ENCODE measurements around the gene VCL.
"Not testable (repeated sequence)": the region's sequence is repeated elsewhere in the genome, so short reads cannot be mapped to it uniquely, and the experiment has no call there.

VCL gene

GRCh38 chr10:73973427-73973826 lies 24.5 kb upstream of the VCL start:
- no peak for DNase-seq

DNA sequence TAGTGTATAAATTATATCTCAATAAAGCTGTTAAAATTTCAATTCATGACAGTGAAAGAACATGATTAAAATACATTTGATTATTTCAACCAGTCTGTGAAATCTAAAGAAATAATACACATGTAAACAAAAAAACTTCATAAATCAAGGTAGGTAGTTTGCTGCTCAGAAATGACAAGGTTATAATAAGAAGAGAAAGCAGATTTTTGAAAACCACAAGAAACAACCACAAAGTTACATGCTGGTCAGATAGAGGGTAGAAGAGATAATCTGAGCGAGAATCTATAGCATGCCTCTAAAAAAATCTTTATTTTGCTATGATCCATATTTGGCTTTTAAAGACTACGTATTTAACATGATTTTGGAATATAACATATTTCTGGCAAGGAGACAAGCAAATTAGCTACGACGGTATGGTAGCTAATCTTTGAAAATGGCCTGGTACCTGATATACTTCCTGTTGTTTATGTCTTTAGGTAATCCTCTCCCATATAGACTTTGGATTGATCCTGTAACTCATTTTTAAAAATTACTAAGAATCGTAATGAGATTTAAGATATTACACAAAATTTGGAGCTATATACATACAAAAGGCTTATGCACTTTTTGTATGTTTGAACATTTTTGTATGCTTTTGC lies 23.5 kb upstream of the VCL start:
- no peak for DNase-seq

- no peak for DNase-seq
Observed at GRCh38 chr10:73975388-73975787, 22.5 kb upstream of the VCL start.

GRCh38 chr10:73979141-73979808 lies 18.6 kb upstream of the VCL start:
- no peak for DNase-seq

DNA sequence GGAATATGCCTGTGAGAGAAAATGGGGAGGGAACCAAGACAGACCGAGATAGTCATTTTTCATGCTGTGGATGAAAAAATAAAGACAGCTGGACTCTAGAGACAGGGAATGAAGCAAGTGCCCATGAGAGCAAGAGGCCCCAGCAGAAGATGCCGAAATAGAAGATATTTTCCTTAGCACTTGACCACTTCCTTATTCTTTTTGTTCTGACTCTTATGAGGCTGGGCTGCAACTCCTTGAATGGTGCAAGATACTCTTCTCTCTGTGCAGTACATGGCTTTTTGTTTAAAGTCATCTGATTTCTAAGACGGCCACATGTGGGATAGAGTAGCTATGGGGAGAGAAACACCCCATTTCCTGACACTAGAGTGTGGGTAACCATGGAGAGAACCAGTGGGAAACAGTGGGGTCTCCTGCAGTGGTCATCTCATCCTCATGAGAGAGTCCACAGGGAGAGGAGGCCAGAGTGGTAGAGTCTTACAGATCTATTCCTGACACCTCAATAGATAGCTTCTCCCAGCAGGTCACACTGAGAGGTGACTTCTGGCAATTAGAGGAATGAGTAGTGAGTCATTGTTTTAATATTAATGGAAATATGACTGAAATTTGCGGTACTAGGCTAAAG lies 18.0 kb upstream of the VCL start:
- DNase-seq, result no peak

- DNase-seq, result no peak
Observed at GRCh38 chr10:73981812-73982211, 16.1 kb upstream of the VCL start.

- no peak for DNase-seq
Observed at GRCh38 chr10:73983096-73984047, 14.5 kb upstream of the VCL start.

GRCh38 chr10:73989594-73990150 lies 8.2 kb upstream of the VCL start:
- DNase-seq, result no peak

- no peak for DNase-seq
Observed at GRCh38 chr10:73991203-73991883, 6.6 kb upstream of the VCL start.

DNA sequence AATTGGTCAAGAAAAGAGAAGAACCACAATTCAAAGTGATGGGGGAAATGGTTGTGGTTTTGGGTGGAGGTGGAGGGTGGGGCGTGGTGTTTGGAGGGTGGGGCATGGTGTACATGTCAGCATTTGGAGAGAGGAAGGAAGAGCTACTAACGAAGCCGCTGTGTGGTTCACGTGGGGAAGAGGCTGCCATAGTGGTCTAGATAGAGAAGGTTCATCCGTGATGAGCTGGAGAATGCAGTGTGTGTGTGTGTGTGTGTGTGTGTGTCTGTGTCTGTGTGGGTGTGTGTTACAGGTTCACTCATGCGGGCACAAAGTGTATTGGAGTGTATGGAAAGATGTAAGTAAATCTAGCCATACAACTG lies 6.1 kb upstream of the VCL start:
- DNase-seq, result no peak

DNA sequence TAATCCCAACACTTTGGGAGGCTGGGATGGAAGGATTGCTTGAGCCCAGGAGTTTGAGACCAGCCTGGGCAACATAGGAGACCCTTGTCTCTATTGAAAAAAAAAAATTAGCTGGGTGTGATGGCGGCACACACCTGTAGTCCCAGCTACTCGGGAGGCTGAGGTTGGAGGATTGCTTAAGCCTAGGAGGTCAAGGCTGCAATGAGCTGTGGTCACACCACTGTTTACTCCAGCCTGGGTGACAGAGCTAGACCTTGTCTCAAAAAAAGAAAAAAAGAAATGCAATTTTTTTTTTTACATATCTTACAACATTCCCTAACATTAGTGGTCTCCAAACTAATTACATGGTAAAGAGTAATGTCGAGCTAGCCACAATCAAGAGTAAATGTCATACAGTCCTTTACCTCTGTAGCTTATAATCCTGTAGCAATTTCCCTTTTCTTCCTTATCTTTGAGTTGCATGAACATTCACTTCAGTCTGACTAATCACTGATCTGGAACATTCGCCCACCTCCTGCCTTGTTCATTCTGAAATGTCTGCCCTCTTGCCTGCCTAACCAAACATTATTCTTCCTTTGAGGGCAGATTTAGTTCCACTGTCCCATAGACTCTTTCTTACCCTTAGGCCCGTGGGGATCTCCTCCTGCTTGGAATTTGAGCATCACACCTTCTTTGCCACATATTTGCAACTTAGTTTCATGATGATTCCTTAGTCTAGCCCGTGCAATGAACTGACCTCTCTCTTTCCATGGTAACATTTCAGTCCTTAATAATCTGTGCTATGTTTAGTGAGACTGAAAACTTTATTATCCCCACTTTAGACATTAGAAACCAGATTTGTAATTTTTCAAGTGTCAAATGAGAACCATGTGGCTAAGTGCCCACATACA lies 4.8 kb upstream of the VCL start:
- no peak for DNase-seq

- no peak for DNase-seq
Observed at GRCh38 chr10:73995035-73995358, 2.9 kb upstream of the VCL start.

- no peak for DNase-seq
Observed at GRCh38 chr10:73997461-73997786, 492 bp upstream of the VCL start.

DNA sequence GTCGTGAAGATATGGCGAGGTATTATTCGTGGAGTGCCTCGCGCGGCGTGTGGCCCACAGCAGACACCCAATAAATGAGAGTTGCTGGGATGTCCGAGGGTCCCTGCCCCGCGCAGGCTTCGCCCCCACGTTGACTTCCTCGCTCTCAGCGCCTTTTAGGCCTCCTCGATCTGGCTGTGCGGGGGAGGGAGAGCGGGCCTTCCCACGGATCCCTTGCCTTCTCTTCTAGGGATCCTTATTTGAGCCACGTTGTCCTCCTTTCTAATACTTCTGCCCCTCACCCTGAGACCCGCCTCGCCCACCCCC lies 660 bp downstream of the VCL start:
- no peak for DNase-seq

- no peak for DNase-seq
Observed at GRCh38 chr10:73998929-73999691, 1.2 kb downstream of the VCL start.

DNA sequence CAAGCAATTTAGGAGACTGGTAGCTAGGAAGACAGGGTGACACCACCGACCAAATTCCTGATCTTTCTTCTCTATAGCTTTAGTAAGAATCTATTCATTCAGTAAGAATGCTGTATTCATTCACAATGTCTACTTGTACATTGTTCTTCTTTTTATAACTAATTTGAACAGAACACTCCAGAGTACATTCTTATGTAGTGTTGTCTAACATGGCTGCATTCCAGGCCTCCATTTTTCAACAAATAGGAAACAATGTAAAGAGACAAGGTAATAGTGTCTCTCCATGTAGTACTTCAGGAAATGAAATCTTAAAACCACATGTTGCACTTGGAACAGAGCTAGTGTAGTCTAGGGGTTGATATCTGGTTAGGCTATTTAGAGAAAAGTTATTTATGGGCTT lies 1.8 kb downstream of the VCL start:
- no peak for DNase-seq

- not testable (repeated sequence) for DNase-seq
Observed at GRCh38 chr10:74000244-74000643, 2.3 kb downstream of the VCL start.

GRCh38 chr10:74000892-74001669 lies 3.2 kb downstream of the VCL start:
- no peak for DNase-seq

DNA sequence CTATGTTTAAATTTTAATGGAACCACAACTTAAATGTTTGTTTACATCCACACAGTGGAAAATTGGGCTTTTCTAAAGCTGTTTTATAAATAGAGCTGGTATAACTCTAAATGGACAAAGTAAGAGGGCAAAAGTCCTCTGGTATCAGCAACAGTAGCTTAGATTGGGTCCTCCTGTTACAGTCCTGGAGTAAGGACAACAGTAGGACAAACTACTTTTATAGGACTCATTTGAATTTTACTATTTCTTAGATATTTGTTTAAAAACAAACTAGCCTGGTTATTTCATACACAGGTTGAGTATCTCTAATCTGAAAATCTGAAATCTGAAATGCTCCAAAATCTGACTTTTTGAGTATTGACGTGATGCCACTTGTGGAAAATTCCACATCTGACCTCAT lies 8.4 kb downstream of the VCL start:
- DNase-seq, result no peak

GRCh38 chr10:74008212-74008731 lies 10.4 kb downstream of the VCL start:
- no peak for DNase-seq
